DMS 273 (cell line): Measurements from ENCODE around the gene FREM2.
A peak's percentile ranks its signal among the peaks of the same experiment; 100 is the strongest.

Source experiments
- DNase-seq: peaks from one replicate; lab custom pipeline; 2025; ENCODE audit not compliant: unreplicated experiment; lab: John Stamatoyannopoulos, UW

The FREM2 gene

GRCh38 chr13:38687246-38688229, 661 bp downstream of the FREM2 start:
- peak; percentile 42 for DNase-seq

- DNase-seq = peak; percentile 0
Measured at GRCh38 chr13:38688674-38689073, 1.8 kb downstream of the FREM2 start.

GRCh38 chr13:38690231-38690630, 3.4 kb downstream of the FREM2 start:
- DNase-seq = no peak

GRCh38 chr13:38693168-38693567, 6.3 kb downstream of the FREM2 start:
- DNase-seq = no peak

GRCh38 chr13:38693641-38694040, 6.8 kb downstream of the FREM2 start:
- no peak for DNase-seq

GRCh38 chr13:38697197-38697596, 10.3 kb downstream of the FREM2 start:
- no peak for DNase-seq

GRCh38 chr13:38697628-38698333, 10.9 kb downstream of the FREM2 start:
- DNase-seq = no peak

- DNase-seq = no peak
Measured at GRCh38 chr13:38700051-38700450, 13.2 kb downstream of the FREM2 start.

GRCh38 chr13:38702669-38703068, 15.8 kb downstream of the FREM2 start:
- DNase-seq = no peak

- no peak for DNase-seq
Measured at GRCh38 chr13:38703255-38703654, 16.4 kb downstream of the FREM2 start.

GRCh38 chr13:38705365-38705764, 18.5 kb downstream of the FREM2 start:
- DNase-seq = no peak

- no peak for DNase-seq
Measured at GRCh38 chr13:38707460-38707859, 20.6 kb downstream of the FREM2 start.

- no peak for DNase-seq
Measured at GRCh38 chr13:38713046-38713445, 26.2 kb downstream of the FREM2 start.

- DNase-seq = no peak
Measured at GRCh38 chr13:38718374-38718773, 31.5 kb downstream of the FREM2 start.

- DNase-seq = no peak
Measured at GRCh38 chr13:38730332-38730731, 43.5 kb downstream of the FREM2 start.

- no peak for DNase-seq
Measured at GRCh38 chr13:38733146-38733545, 46.3 kb downstream of the FREM2 start.

- DNase-seq = no peak
Measured at GRCh38 chr13:38735665-38736440, 49.0 kb downstream of the FREM2 start.

- DNase-seq = no peak
Measured at GRCh38 chr13:38743466-38743865, 56.6 kb downstream of the FREM2 start.

GRCh38 chr13:38752686-38753085, 65.8 kb downstream of the FREM2 start:
- no peak for DNase-seq

- DNase-seq = no peak
Measured at GRCh38 chr13:38753878-38754277, 67.0 kb downstream of the FREM2 start.

- no peak for DNase-seq
Measured at GRCh38 chr13:38755793-38756192, 68.9 kb downstream of the FREM2 start.
